Adrenal gland (tissue), 12 donors: ENCODE results near the gene GAR1. TPM values are rescaled to one million over a fixed set of nuclear protein-coding genes. Genes with fewer than 3 reads are reported as not detected.

Experiments used
- DNase-seq, 7 donors: peaks; one replicate each; pipeline ENCODE4 v3.0.0-alpha.2; 2019 to 2020
- H3K27ac ChIP-seq, 5 donors: fragments of 200-600 bp; sonication (generic) in 4 of 5; 1 replicate in 3 of 5; 2 replicates in 2 of 5; pipeline versions ENCODE4 v1.5.1 to v1.8.0; 2016 to 2020; ENCODE audit warnings: mild to moderate bottlenecking in 1 of 5
- H3K27me3 ChIP-seq: fragments of 200-600 bp; 2 replicates; pipeline ENCODE4 v1.8.0; 2021
- H3K36me3 ChIP-seq, 2 donors: fragments of 200-600 bp; replicated peaks in 1 of 2; 1 replicate in 1 of 2; 2 replicates in 1 of 2; pipeline versions ENCODE4 v1.5.1 to v1.8.0; 2018 to 2022
- H3K4me1 ChIP-seq, 2 donors: fragments of 200-600 bp; replicated peaks in 1 of 2; 1 replicate in 1 of 2; 2 replicates in 1 of 2; pipeline versions ENCODE4 v1.5.1 to v1.8.0; 2018 to 2021
- H3K4me3 ChIP-seq, 4 donors: fragments of 200-600 bp; sonication (generic) in 3 of 4; one replicate each; pipeline ENCODE4 v1.5.1; 2016 to 2018
- H3K9me3 ChIP-seq, 3 donors: fragments of 200-600 bp; sonication (generic) in 1 of 3; replicated peaks in 1 of 3; 1 replicate in 2 of 3; 2 replicates in 1 of 3; pipeline versions ENCODE4 v1.5.1 to v1.8.0; 2016 to 2021
- POLR2A ChIP-seq, 2 donors: fragments of 450-650 bp; IDR thresholded peaks; one replicate each; pipeline ENCODE4 v1.6.1; 2017; ENCODE audit warnings: antibody characterized with exemption in 2 of 2, mild to moderate bottlenecking in 2 of 2, moderate library complexity in 1 of 2
- WGBS, 4 donors: extraction: QIAGEN DNeasy Blood & Tissue Kit in 2 of 4; methylation state at CpG; one replicate each; pipeline versions ENCODE4 v1.1.5 to v1.1.7; 2013 to 2017; 5-methylcytosine and 5-hydroxymethylcytosine counted together
- intact Hi-C, 2 donors: fragments of 100-400 bp; cut with DNase I; formaldehyde crosslinking; loops; one replicate each; pipeline versions ENCODE4 v1.14.1 to v1.15.0; 2022 to 2023
- polyA plus RNA-seq, 3 donors: library from polyadenylated mRNA; stranded (reverse); fragments of 200-250 nt in 2 of 3; fragments of 350-450 nt in 1 of 3; fragmentation: Illumina TruSeq in 1 of 3; extraction: RNeasy Lipid Tissue Mini Kit (QIAGEN cat#74804) in 1 of 3; gene quantifications; one replicate each; pipeline ENCODE4 v1.2.3, GENCODE V29; 2013 to 2014
- total RNA-seq, 9 donors: library from RNA; depleted of rRNA in 4 of 9; stranded (reverse); fragments of >200 nt in 4 of 9; fragments of 120-200 nt in 1 of 9; fragmentation: NEBNext Ultra II Directional in 1 of 9; extraction: Animal tissue kit (Norgen Biotek cat#: 25700) in 1 of 9; gene quantifications; one replicate each; pipeline versions ENCODE4 v1.1.0 to v1.2.4, GENCODE V29; 2013 to 2023
- TF ChIP-seq, protein P1 (sequence below), 6 experiments: fragments of 450-650 bp in 4 of 6; fragments of 200-600 bp in 2 of 6; sonication (generic) in 1 of 6; IDR thresholded peaks; 1 replicate in 5 of 6; 2 replicates in 1 of 6; pipeline versions ENCODE4 v1.5.1 to v1.8.0; 2016 to 2021; ENCODE audit warnings: antibody characterized with exemption in 6 of 6, mild to moderate bottlenecking in 2 of 6, moderate library complexity in 1 of 6
- donor health status: healthy with polysubstance abuse.
- donor health status: Bipolar disorder and iron deficiency.
- donor health status: DM: yes; HTN: yes; CAD: no.
- donor health status: DM: no; HTN: no; CAD: no.
- donor health status: DM: no; HTN: no; CAD: no.
- donor health status: DM: yes; HTN: yes; CAD: no.

GAR1 gene
- total and polyA plus RNA-seq, 12 donors = 0.97 to 31.6 (median 15.0) TPM

DNA sequence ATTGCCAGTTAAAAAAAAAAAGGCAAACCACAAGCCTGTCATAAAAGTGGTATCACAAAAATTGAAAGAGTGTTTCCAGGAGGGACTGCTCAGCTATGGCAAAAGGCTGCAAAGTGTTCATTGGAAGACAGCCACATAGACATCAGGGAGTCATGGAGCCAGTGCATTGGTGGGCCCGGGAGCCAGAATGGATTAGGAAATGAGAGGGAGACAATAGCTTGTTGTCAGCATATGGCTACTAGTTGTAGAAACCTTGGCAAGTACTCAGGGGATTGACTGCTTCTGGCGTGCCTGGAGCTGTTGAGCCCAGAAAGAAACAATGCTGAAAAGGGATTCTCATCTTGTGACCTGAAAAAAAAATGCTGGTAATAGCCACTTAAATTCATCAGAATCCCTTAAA, 5.0 kb downstream of the GAR1 start:
- peaks cover 10 to 20% of the 10 kb centered on the region in 2 donors for H3K4me1 ChIP-seq
- no peak overlapping the region for H3K27ac ChIP-seq
- H3K4me3 ChIP-seq = no peak overlapping the region
- DNase-seq = no peak
- 82 to 87% (median 82%) methylated on average over 2 of the region's 2 CpGs for WGBS, 4 donors
- no peak for TF ChIP-seq POLR2A (IDR thresholded peaks at IDR 0.05)
- H3K27me3 ChIP-seq = no peaks in the 10 kb centered on the region
- H3K36me3 ChIP-seq = peaks cover 0 to 57% of the 10 kb centered on the region in 2 donors
- intact Hi-C loops = no loop called here
- no peaks in the 10 kb centered on the region for H3K9me3 ChIP-seq

GRCh38 chr4:109821185-109821584, 5.6 kb downstream of the GAR1 start:
- no peak overlapping the region for H3K27ac ChIP-seq
- TF ChIP-seq POLR2A (IDR thresholded peaks at IDR 0.05) = no peak
- TF ChIP-seq, protein P1, sequence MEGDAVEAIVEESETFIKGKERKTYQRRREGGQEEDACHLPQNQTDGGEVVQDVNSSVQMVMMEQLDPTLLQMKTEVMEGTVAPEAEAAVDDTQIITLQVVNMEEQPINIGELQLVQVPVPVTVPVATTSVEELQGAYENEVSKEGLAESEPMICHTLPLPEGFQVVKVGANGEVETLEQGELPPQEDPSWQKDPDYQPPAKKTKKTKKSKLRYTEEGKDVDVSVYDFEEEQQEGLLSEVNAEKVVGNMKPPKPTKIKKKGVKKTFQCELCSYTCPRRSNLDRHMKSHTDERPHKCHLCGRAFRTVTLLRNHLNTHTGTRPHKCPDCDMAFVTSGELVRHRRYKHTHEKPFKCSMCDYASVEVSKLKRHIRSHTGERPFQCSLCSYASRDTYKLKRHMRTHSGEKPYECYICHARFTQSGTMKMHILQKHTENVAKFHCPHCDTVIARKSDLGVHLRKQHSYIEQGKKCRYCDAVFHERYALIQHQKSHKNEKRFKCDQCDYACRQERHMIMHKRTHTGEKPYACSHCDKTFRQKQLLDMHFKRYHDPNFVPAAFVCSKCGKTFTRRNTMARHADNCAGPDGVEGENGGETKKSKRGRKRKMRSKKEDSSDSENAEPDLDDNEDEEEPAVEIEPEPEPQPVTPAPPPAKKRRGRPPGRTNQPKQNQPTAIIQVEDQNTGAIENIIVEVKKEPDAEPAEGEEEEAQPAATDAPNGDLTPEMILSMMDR (IDR thresholded peaks at IDR 0.05) = no peak
- H3K4me1 ChIP-seq = peaks cover 8 to 19% of the 10 kb centered on the region in 2 donors
- WGBS, 4 donors = 67 to 81% (median 76%) methylated on average over 2 of the region's 2 CpGs
- peaks cover 0 to 57% of the 10 kb centered on the region in 2 donors for H3K36me3 ChIP-seq
- no peaks in the 10 kb centered on the region for H3K27me3 ChIP-seq
- no peak overlapping the region for H3K4me3 ChIP-seq
- intact Hi-C loops = no loop called here
- DNase-seq = no peak
- no peaks in the 10 kb centered on the region for H3K9me3 ChIP-seq

GRCh38 chr4:109826719-109827118, 11.2 kb downstream of the GAR1 start:
- DNase-seq = no peak
- peaks cover 0 to 31% of the 10 kb centered on the region in 2 donors for H3K36me3 ChIP-seq
- no peak overlapping the region for H3K27ac ChIP-seq
- no peak for TF ChIP-seq POLR2A (IDR thresholded peaks at IDR 0.05)
- TF ChIP-seq, protein P1 (IDR thresholded peaks at IDR 0.05) = peak; percentile 27 to 66 (median 54)
- no peaks in the 10 kb centered on the region for H3K27me3 ChIP-seq
- H3K4me1 ChIP-seq = no peaks in the 10 kb centered on the region
- H3K4me3 ChIP-seq = no peak overlapping the region
- no peaks in the 10 kb centered on the region for H3K9me3 ChIP-seq
- intact Hi-C loops = loop anchor here in 1 of 2 donors (5.0 kb wide), 1 partner anchor 404 kb away; no protein-coding TSS in a partner anchor

GRCh38 chr4:109827672-109828071, 12.1 kb downstream of the GAR1 start, which contains the start of gene RRH:
Gene RRH, plus strand, starts transcription at chr4:109827972. Its CDS starts 56 bp downstream, at chr4:109828028.
- no peaks in the 10 kb centered on the region for H3K27me3 ChIP-seq
- no peak for DNase-seq
- 89 to 97% (median 94%) methylated on average over 2 of the region's 2 CpGs for WGBS, 4 donors
- no peaks in the 10 kb centered on the region for H3K4me1 ChIP-seq
- TF ChIP-seq POLR2A (IDR thresholded peaks at IDR 0.05) = no peak
- TF ChIP-seq, protein P1 (IDR thresholded peaks at IDR 0.05) = no peak
- intact Hi-C loops = loop anchor here in 1 of 2 donors (5.0 kb wide), 1 partner anchor 405 kb away; no protein-coding TSS in a partner anchor
- H3K9me3 ChIP-seq = no peaks in the 10 kb centered on the region
- no peak within 1 kb of the TSS for H3K27ac ChIP-seq
- peaks cover 0 to 26% of the 10 kb centered on the region in 2 donors for H3K36me3 ChIP-seq
- H3K4me3 ChIP-seq = no peak within 1 kb of the TSS

DNA sequence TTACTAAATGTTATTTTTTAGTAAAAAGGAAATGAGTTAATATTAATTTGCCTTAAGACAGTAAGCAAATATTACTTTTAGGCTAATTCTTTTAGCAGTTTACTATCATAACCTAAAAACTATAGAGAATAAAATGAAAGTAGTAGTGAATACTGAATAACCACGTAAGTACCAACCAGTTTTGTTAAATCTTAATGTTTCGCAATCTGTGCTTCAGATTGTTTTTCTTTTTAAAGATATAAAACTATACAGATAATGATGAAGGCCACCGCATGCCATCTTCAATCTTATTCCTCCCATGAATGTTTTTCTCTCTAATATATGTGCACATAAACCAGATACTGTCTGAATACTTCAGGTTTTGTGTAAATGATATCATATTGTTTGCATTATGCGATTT, 18.2 kb downstream of the GAR1 start:
- no peaks in the 10 kb centered on the region for H3K9me3 ChIP-seq
- intact Hi-C loops = no loop called here
- H3K4me3 ChIP-seq = no peak overlapping the region
- TF ChIP-seq, protein P1 (IDR thresholded peaks at IDR 0.05) = no peak
- no peak for TF ChIP-seq POLR2A (IDR thresholded peaks at IDR 0.05)
- DNase-seq = no peak
- no peaks in the 10 kb centered on the region for H3K27me3 ChIP-seq
- H3K36me3 ChIP-seq = no peaks in the 10 kb centered on the region
- WGBS, 4 donors = 79 to 84% (median 81%) methylated on average over 4 of the region's 4 CpGs
- H3K4me1 ChIP-seq = no peaks in the 10 kb centered on the region
- no peak overlapping the region for H3K27ac ChIP-seq
